A549 (cell line): ENCODE results near the gene IL5RA. TPM values are rescaled to one million over a fixed set of nuclear protein-coding genes. Genes with fewer than 3 reads are reported as not detected.
A peak's percentile ranks its signal among the peaks of the same experiment; 100 is the strongest.

Source experiments
- ATAC-seq, 2 experiments: fragments of 200-7000 bp in 1 of 2; fragments of >200 bp in 1 of 2; cut with Nextera tagmentation in 1 of 2; cut with Tn5 transposase in 1 of 2; 3 replicates each; pipeline versions ENCODE4 v1.8.0 to v1.9.1; 2018 to 2020; ENCODE audit warnings: mild to moderate bottlenecking in 1 of 2, moderate library complexity in 1 of 2
- CTCF ChIA-PET: fragments of 300-600 bp; sonication (Branson Sonifier 250); formaldehyde crosslinking; extraction: SDS; loops from one replicate; lab custom pipeline; 2021; ENCODE audit warnings: antibody characterized with exemption, inconsistent platforms; lab: Yijun Ruan, JAX
- POLR2A ChIA-PET: fragments of 350-600 bp; formaldehyde crosslinking; extraction: SDS; loops from one replicate; lab custom pipeline; 2021; ENCODE audit warnings: antibody characterized with exemption, inconsistent platforms; lab: Yijun Ruan, JAX
- DNase-seq, 2 experiments: peaks; one replicate each; pipeline versions ENCODE4 v3.0.0 to v3.0.0-alpha.2; 2011 to 2016; ENCODE audit warnings: low read depth in 1 of 2, low spot score in 1 of 2
- FAIRE-seq: peaks from 2 replicates; lab custom pipeline; 2011; peaks lifted over from hg19 to GRCh38; lab: Jason Lieb, UNC
- H3K27ac ChIP-seq, 2 experiments: fragments of >200 bp; sonication (Bioruptor Twin); formaldehyde crosslinking; 3 replicates each; pipeline ENCODE4 v1.5.1; 2016 to 2017
- H3K4me1 ChIP-seq: fragments of >200 bp; sonication (Bioruptor Twin); formaldehyde crosslinking; 3 replicates; pipeline ENCODE4 v1.6.1; 2016
- H3K4me2 ChIP-seq: fragments of >200 bp; sonication (Bioruptor Twin); formaldehyde crosslinking; 3 replicates; pipeline ENCODE4 v1.6.1; 2016
- H3K4me3 ChIP-seq: fragments of >200 bp; sonication (Bioruptor Twin); formaldehyde crosslinking; 3 replicates; pipeline ENCODE4 v1.5.1; 2016
- H3K9me3 ChIP-seq: fragments of >200 bp; sonication (Bioruptor Twin); formaldehyde crosslinking; 3 replicates; pipeline ENCODE4 v1.6.1; 2016
- BCL3 ChIP-seq: fragments of >200 bp; sonication (Bioruptor Twin); formaldehyde crosslinking; IDR thresholded peaks from 3 replicates; pipeline ENCODE4 v1.6.1; 2016
- CBX2 ChIP-seq: fragments of 200-600 bp; sonication (generic); IDR thresholded peaks from 2 replicates; pipeline ENCODE4 v1.6.1; 2016; ENCODE audit warnings: low read depth, mild to moderate bottlenecking, borderline replicate concordance
- CBX8 ChIP-seq: fragments of 200-600 bp; sonication (generic); IDR thresholded peaks from 2 replicates; pipeline ENCODE4 v1.6.1; 2016
- CEBPB ChIP-seq, 2 experiments: fragments of >200 bp in 1 of 2; sonication (Bioruptor Twin) in 1 of 2; formaldehyde crosslinking in 1 of 2; IDR thresholded peaks; 2 replicates each; pipeline ENCODE4 v1.6.1; 2012 to 2016
- CHD2 ChIP-seq: fragments of 150-350 bp; IDR thresholded peaks from 2 replicates; pipeline ENCODE4 v1.6.1; 2014; ENCODE audit warnings: low read length; ENCODE audit not compliant: partially characterized antibody
- CHD4 ChIP-seq: fragments of 200-600 bp; sonication (generic); IDR thresholded peaks from 2 replicates; pipeline ENCODE4 v1.6.1; 2016; ENCODE audit warnings: antibody characterized with exemption, mild to moderate bottlenecking, borderline replicate concordance
- CTCF ChIP-seq: fragments of >200 bp; sonication (Bioruptor Twin); formaldehyde crosslinking; IDR thresholded peaks from 3 replicates; pipeline ENCODE4 v1.5.1; 2016
- EHMT2 ChIP-seq: fragments of 200-600 bp; sonication (generic); IDR thresholded peaks from 2 replicates; pipeline ENCODE4 v1.6.1; 2016; ENCODE audit warnings: antibody characterized with exemption, low read depth, mild to moderate bottlenecking, moderate library complexity
- ESRRA ChIP-seq: fragments of 150-350 bp; IDR thresholded peaks from 2 replicates; pipeline ENCODE4 v1.6.1; 2014; ENCODE audit warnings: mild to moderate bottlenecking, low read length, borderline replicate concordance
- FOXS1 ChIP-seq: fragments of 250-450 bp; sonication (Bioruptor Pico); IDR thresholded peaks from 2 replicates; pipeline ENCODE4 v1.5.0; 2020; ENCODE audit warnings: mild to moderate bottlenecking, moderate library complexity
- HEYL ChIP-seq: fragments of 250-450 bp; sonication (Bioruptor Pico); IDR thresholded peaks from 2 replicates; pipeline ENCODE4 v1.8.0; 2021; ENCODE audit warnings: mild to moderate bottlenecking, moderate library complexity
- HMGXB4 ChIP-seq: fragments of 250-450 bp; sonication (Bioruptor Pico); IDR thresholded peaks from 2 replicates; pipeline ENCODE4 v1.5.0; 2021; ENCODE audit warnings: mild to moderate bottlenecking, moderate library complexity, borderline replicate concordance
- HOXB13 ChIP-seq: fragments of 250-450 bp; sonication (Bioruptor Pico); IDR thresholded peaks from 2 replicates; pipeline ENCODE4 v1.5.0; 2020; ENCODE audit warnings: low read depth, mild to moderate bottlenecking, moderate library complexity
- JUN ChIP-seq, 2 experiments: fragments of >200 bp; sonication (Bioruptor Twin); formaldehyde crosslinking; IDR thresholded peaks; 2 replicates in 1 of 2; 3 replicates in 1 of 2; pipeline ENCODE4 v1.6.1; 2016 to 2017
- JUNB ChIP-seq: fragments of >200 bp; sonication (Bioruptor Twin); formaldehyde crosslinking; IDR thresholded peaks from 2 replicates; pipeline ENCODE4 v1.6.1; 2016
- KDM5A ChIP-seq: fragments of 200-600 bp; sonication (generic); IDR thresholded peaks from 2 replicates; pipeline ENCODE4 v1.6.1; 2016; ENCODE audit warnings: antibody characterized with exemption, mild to moderate bottlenecking
- MAFK ChIP-seq: fragments of 450-650 bp; IDR thresholded peaks from 2 replicates; pipeline ENCODE4 v1.6.1; 2014; ENCODE audit not compliant: partially characterized antibody
- PBX3 ChIP-seq: IDR thresholded peaks from 2 replicates; pipeline ENCODE4 v1.6.1; 2012
- POLR2AphosphoS2 ChIP-seq: conservative IDR thresholded peaks from 2 replicates; pipeline ENCODE4 v1.6.1; 2012; ENCODE audit warnings: low read length, improper control_type of control experiment, inconsistent platforms
- RAD21 ChIP-seq, 2 experiments: fragments of >200 bp in 1 of 2; sonication (Bioruptor Twin) in 1 of 2; formaldehyde crosslinking in 1 of 2; IDR thresholded peaks in 1 of 2; conservative IDR thresholded peaks in 1 of 2; 2 replicates in 1 of 2; 3 replicates in 1 of 2; pipeline ENCODE4 v1.6.1; 2012 to 2018; ENCODE audit warnings: inconsistent platforms in 1 of 2
- TP53 ChIP-seq: fragments of 250-450 bp; sonication (Bioruptor Pico); IDR thresholded peaks from 2 replicates; pipeline ENCODE4 v1.5.0; 2021; ENCODE audit warnings: mild to moderate bottlenecking, moderate library complexity
- ZC3H11A ChIP-seq: fragments of 450-650 bp; IDR thresholded peaks from 2 replicates; pipeline ENCODE4 v1.6.1; 2014; ENCODE audit warnings: antibody characterized with exemption, mild to moderate bottlenecking
- ZSCAN20 ChIP-seq: fragments of 250-450 bp; sonication (Bioruptor Pico); IDR thresholded peaks from 2 replicates; pipeline ENCODE4 v1.8.0; 2022; ENCODE audit warnings: mild to moderate bottlenecking, moderate library complexity
- WGBS: methylation state at CpG from one replicate; pipeline ENCODE4 v1.1.6; 2017; ENCODE audit errors: missing lambda C conversion rate; 5-methylcytosine and 5-hydroxymethylcytosine counted together
- polyA plus RNA-seq, 4 experiments: library from polyadenylated mRNA; depleted of rRNA in 3 of 4; stranded (reverse); fragments of >200 nt; fragmentation: RNase III in 1 of 4; extraction: RNeasy Plus Mini Kit Qiagen cat#74134 plus additional on column Dnase treatment in 1 of 4; gene quantifications; 2 replicates in 3 of 4; 3 replicates in 1 of 4; pipeline ENCODE4 v1.2.3, GENCODE V29; 2011 to 2017

Gene IL5RA
- polyA plus RNA-seq, 2 of the 4 experiments (the other 2 are of a cell fraction), result not detected

GRCh38 chr3:3066910-3067309 is 43.3 kb downstream of the IL5RA start:
- Histone ChIP-seq H3K4me2 (no peak overlapping the region), H3K27ac (no peak overlapping the region), H3K9me3 (no peaks in the 10 kb centered on the region), H3K4me1 (peaks cover 12% of the 10 kb centered on the region; the same call in 2 of the 3 replicates), H3K4me3 (no peak overlapping the region)
- ChIA-PET CTCF (no interaction called here), POLR2A (no interaction called here)
- TF ChIP-seq CTCF (no peak), CBX8 (no peak), HEYL (no peak)
- WGBS, result 75% methylated on average over 4 of the region's 4 CpGs
- FAIRE-seq, result no peak
- DNase-seq, result no peak
- ATAC-seq, result no peak

- CTCF ChIA-PET, result interaction anchor here (1.1 kb wide), 1 partner anchor 18 kb away, joined by 3 read pairs; no protein-coding TSS in a partner anchor
Observed at GRCh38 chr3:3066378-3066777, 43.8 kb downstream of the IL5RA start.

GRCh38 chr3:3065876-3066275 is 44.3 kb downstream of the IL5RA start:
- DNase-seq (peak; percentile 8 to 55), ATAC-seq (peak; percentile 78 to 90; a peak in 5 of 6 replicates), FAIRE-seq (no peak)
- H3K27ac ChIP-seq, result 0 out of 6 replicates have a peak overlapping the region, but pooled peaks of 1 of the 2 experiments have one; percentile 1
- 22% methylated on average over 2 of the region's 2 CpGs for WGBS
- no peak for TF ChIP-seq ZSCAN20 (CRISPR knock-in tag)
- TF ChIP-seq MAFK, result peak; percentile 30
- H3K4me1 ChIP-seq, result peaks cover 12% of the 10 kb centered on the region; the same call in 2 of the 3 replicates
- H3K4me3 ChIP-seq, result no peak overlapping the region
- ChIA-PET POLR2A (no interaction called here), CTCF (interaction anchor here (1.1 kb wide), 1 partner anchor 19 kb away, joined by 3 read pairs; no protein-coding TSS in a partner anchor)
- peak overlapping the region; percentile 55 for H3K4me2 ChIP-seq
- H3K9me3 ChIP-seq, result no peaks in the 10 kb centered on the region

More at GRCh38 chr3:3066378-3066777, 43.8 kb downstream of the IL5RA start:
- WGBS, result 13% methylated on average over 2 of the region's 2 CpGs
- Histone ChIP-seq H3K9me3 (no peaks in the 10 kb centered on the region), H3K27ac (no peak overlapping the region), H3K4me3 (no peak overlapping the region), H3K4me2 (peak overlapping the region; percentile 55), H3K4me1 (peaks cover 12% of the 10 kb centered on the region; the same call in 2 of the 3 replicates)
- no peak for DNase-seq
- ATAC-seq, result no peak
- no peak for TF ChIP-seq CHD4
- no peak for TF ChIP-seq JUN (IDR thresholded peaks at IDR 0.05)
- no peak for TF ChIP-seq ZSCAN20 (CRISPR knock-in tag)
- TF ChIP-seq BCL3, result no peak
- no peak for TF ChIP-seq KDM5A
- TF ChIP-seq CBX2, result no peak
- TF ChIP-seq PBX3, result no peak
- no peak for TF ChIP-seq ZC3H11A
- TF ChIP-seq CHD2, result no peak
- no peak for TF ChIP-seq ESRRA
- no peak for TF ChIP-seq CEBPB (IDR thresholded peaks at IDR 0.05)
- TF ChIP-seq JUNB, result no peak
- FAIRE-seq, result no peak
- POLR2A ChIA-PET, result no interaction called here

- DNase-seq (no peak), ATAC-seq (no peak), FAIRE-seq (no peak)
- H3K4me3 ChIP-seq, result no peak overlapping the region
- H3K4me2 ChIP-seq, result no peak overlapping the region
- H3K9me3 ChIP-seq, result no peaks in the 10 kb centered on the region
- H3K27ac ChIP-seq, result no peak overlapping the region
- peaks cover 12% of the 10 kb centered on the region; the same call in 2 of the 3 replicates for H3K4me1 ChIP-seq
- WGBS, result 73% methylated on average over 4 of the region's 4 CpGs
- POLR2A ChIA-PET, result no interaction called here
- CTCF ChIA-PET, result no interaction called here
- TF ChIP-seq TP53 (CRISPR knock-in tag) (no peak), HMGXB4 (CRISPR knock-in tag) (no peak), EHMT2 (no peak), POLR2AphosphoS2 (no peak), RAD21 (conservative IDR thresholded peaks at IDR 0.05 in 1 of 2, IDR thresholded peaks at IDR 0.05 in 1 of 2) (no peak), HOXB13 (CRISPR knock-in tag) (no peak), FOXS1 (CRISPR knock-in tag) (no peak), ZSCAN20 (CRISPR knock-in tag) (no peak), ZC3H11A (no peak), KDM5A (no peak), BCL3 (no peak)
Observed at GRCh38 chr3:3064297-3064696, 45.9 kb downstream of the IL5RA start.
